ENCODE data around the gene IGSF3. TPM values are rescaled to one million over a fixed set of nuclear protein-coding genes. Genes with fewer than 3 reads are reported as not detected.

Gene IGSF3
- total RNA-seq, 4 donors from 2014 or later, result 48.1 to 59.2 (median 55.6) TPM

DNA sequence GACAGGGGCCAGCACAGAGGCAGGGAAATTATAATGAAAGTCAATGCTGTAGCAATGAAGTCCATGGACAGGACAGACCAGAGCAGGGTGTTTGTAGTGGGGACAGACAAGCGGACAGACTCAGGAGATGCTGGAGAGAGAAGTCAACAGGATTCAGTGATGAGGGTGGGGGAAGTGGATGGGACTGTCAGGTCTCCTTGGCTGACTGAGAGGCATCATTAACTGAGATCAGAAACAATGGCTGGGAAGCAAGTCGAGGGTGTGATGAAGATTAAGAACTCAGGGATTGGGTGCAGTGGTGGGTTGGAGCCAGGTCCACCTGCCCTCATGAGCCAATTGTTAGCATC lies 122.2 kb downstream of the IGSF3 start:
- Histone ChIP-seq H3K27ac (no peak overlapping the region), H3K9me3 (no peaks in the 10 kb centered on the region), H3K36me3 (peaks cover 24% of the 10 kb centered on the region), H3K27me3 (no peaks in the 10 kb centered on the region), H3K4me3 (no peak overlapping the region), H3K4me1 (no peaks in the 10 kb centered on the region)
- WGBS, result 84% methylated on average over 2 of the region's 2 CpGs
- DNase-seq (ENCODE audit: low spot score in 2 of 2), result no peak
- no peak for TF ChIP-seq POLR2A (IDR thresholded peaks at IDR 0.05)
- TF ChIP-seq EP300 (IDR thresholded peaks at IDR 0.05), result no peak
- TF ChIP-seq, protein P1, sequence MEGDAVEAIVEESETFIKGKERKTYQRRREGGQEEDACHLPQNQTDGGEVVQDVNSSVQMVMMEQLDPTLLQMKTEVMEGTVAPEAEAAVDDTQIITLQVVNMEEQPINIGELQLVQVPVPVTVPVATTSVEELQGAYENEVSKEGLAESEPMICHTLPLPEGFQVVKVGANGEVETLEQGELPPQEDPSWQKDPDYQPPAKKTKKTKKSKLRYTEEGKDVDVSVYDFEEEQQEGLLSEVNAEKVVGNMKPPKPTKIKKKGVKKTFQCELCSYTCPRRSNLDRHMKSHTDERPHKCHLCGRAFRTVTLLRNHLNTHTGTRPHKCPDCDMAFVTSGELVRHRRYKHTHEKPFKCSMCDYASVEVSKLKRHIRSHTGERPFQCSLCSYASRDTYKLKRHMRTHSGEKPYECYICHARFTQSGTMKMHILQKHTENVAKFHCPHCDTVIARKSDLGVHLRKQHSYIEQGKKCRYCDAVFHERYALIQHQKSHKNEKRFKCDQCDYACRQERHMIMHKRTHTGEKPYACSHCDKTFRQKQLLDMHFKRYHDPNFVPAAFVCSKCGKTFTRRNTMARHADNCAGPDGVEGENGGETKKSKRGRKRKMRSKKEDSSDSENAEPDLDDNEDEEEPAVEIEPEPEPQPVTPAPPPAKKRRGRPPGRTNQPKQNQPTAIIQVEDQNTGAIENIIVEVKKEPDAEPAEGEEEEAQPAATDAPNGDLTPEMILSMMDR (IDR thresholded peaks at IDR 0.05), result no peak
- TF ChIP-seq POLR2AphosphoS5 (IDR thresholded peaks at IDR 0.05), result no peak

- no peaks in the 10 kb centered on the region for H3K4me1 ChIP-seq
- H3K27me3 ChIP-seq, result no peaks in the 10 kb centered on the region
- peaks cover 24% of the 10 kb centered on the region for H3K36me3 ChIP-seq
- H3K27ac ChIP-seq, result no peak overlapping the region
- no peak overlapping the region for H3K4me3 ChIP-seq
- WGBS, result 93% methylated on average over 8 of the region's 8 CpGs
- no peak for DNase-seq (ENCODE audit: low spot score in 2 of 2)
- TF ChIP-seq POLR2A (IDR thresholded peaks at IDR 0.05) (no peak), EP300 (IDR thresholded peaks at IDR 0.05) (no peak), POLR2AphosphoS5 (IDR thresholded peaks at IDR 0.05) (no peak)
- TF ChIP-seq, protein P1 (IDR thresholded peaks at IDR 0.05), result no peak
- no peaks in the 10 kb centered on the region for H3K9me3 ChIP-seq
Measured at GRCh38 chr1:116544588-116545358, 122.8 kb downstream of the IGSF3 start.

DNA sequence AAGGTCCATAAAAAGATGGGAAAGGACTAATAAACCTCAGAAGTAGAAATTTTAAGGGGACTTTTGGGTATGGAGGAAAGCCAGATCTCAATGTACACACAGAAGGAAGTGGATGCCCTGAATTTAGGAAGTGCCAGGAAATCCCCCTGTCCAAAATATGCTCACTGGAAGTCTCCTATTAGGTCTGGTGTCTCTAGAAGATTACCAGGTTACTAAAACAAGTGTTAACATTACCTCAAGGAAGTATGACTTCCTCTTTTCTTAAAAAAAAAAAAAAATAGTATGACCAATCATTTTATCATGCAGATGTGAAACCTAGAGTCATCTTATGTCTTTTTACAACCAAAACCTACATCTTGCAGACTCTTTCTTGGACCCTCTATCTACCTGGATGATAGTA lies 127.4 kb downstream of the IGSF3 start:
- DNase-seq (ENCODE audit: low spot score in 2 of 2), result no peak
- no peaks in the 10 kb centered on the region for H3K27me3 ChIP-seq
- peaks cover 4% of the 10 kb centered on the region for H3K4me1 ChIP-seq
- TF ChIP-seq POLR2A (IDR thresholded peaks at IDR 0.05), result no peak
- TF ChIP-seq, protein P1 (IDR thresholded peaks at IDR 0.05), result no peak
- H3K9me3 ChIP-seq, result no peaks in the 10 kb centered on the region
- H3K4me3 ChIP-seq, result no peak overlapping the region
- peaks cover 31% of the 10 kb centered on the region for H3K36me3 ChIP-seq
- H3K27ac ChIP-seq, result no peak overlapping the region

- Histone ChIP-seq H3K36me3 (peaks cover 36% of the 10 kb centered on the region), H3K27me3 (no peaks in the 10 kb centered on the region), H3K27ac (no peak overlapping the region), H3K9me3 (no peaks in the 10 kb centered on the region), H3K4me3 (no peak overlapping the region), H3K4me1 (peaks cover 4% of the 10 kb centered on the region)
- 100% methylated on average over 1 of the region's 1 CpG for WGBS
- TF ChIP-seq, protein P1 (IDR thresholded peaks at IDR 0.05), result no peak
- TF ChIP-seq POLR2A (IDR thresholded peaks at IDR 0.05) (no peak), EP300 (IDR thresholded peaks at IDR 0.05) (no peak), POLR2AphosphoS5 (IDR thresholded peaks at IDR 0.05) (no peak)
- DNase-seq (ENCODE audit: low spot score in 2 of 2), result no peak
Measured at GRCh38 chr1:116538544-116538943, 129.0 kb downstream of the IGSF3 start.

DNA sequence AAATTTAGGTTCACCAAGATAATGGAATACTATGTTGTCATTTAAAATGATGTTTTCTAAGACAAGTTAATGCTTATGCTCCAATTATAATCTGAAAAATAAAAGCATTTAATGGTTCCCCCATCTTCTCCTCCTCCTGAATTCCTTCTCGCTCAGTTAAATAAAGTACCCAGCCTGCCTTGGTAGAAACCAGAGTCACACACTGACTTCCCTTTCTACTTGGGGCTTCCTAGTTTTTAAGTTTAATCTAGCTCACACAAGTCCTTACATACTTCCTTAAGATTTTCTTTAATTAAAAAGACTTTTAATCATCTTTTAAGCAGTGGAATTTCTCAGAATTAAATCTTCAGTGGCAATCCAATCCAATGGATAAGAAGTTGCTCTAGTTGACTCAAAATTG lies 129.6 kb downstream of the IGSF3 start:
- no peaks in the 10 kb centered on the region for H3K27me3 ChIP-seq
- no peak overlapping the region for H3K27ac ChIP-seq
- no peak for TF ChIP-seq POLR2A (IDR thresholded peaks at IDR 0.05)
- no peak for TF ChIP-seq EP300 (IDR thresholded peaks at IDR 0.05)
- TF ChIP-seq, protein P1 (IDR thresholded peaks at IDR 0.05), result no peak
- TF ChIP-seq POLR2AphosphoS5 (IDR thresholded peaks at IDR 0.05), result no peak

More for the DNA sequence above, 129.6 kb downstream of the IGSF3 start:
- no peaks in the 10 kb centered on the region for H3K9me3 ChIP-seq
- H3K36me3 ChIP-seq, result peaks cover 31% of the 10 kb centered on the region
- H3K4me3 ChIP-seq, result no peak overlapping the region
- H3K4me1 ChIP-seq, result peaks cover 4% of the 10 kb centered on the region
- WGBS, result 86% methylated on average over 1 of the region's 1 CpG
- DNase-seq (ENCODE audit: low spot score in 2 of 2), result no peak

All from suprapubic skin (tissue), 4 donors.